ENCODE results near the gene NDNF. TPM values are rescaled to one million over a fixed set of nuclear protein-coding genes. Genes with fewer than 3 reads are reported as not detected.

Gene NDNF
- polyA plus RNA-seq, 3 donors: not detected

DNA sequence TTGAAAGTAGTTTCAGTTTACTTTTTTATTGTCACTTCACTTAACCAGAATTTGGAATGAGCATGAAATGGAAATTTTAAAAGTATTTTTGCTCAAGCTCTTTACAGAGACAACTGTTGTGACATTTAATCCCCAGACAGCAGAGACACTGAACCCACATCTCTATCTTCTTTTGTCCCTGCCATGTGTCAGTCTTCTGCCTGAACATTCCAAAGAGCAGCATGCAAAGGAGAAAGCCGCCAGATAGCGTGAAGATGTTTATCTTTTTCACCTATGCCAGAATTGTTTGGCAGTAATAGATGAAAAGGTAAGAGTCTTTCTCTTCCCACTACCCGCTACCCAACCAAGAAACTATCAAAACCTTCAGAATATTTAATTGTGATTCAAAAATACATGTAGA is 46.8 kb downstream of the NDNF start:
- no peaks in the 10 kb centered on the region for H3K36me3 Mint-ChIP-seq
- no peaks in the 10 kb centered on the region for H3K27me3 ChIP-seq (ENCODE audit: control insufficient read depth in 2 of 2, insufficient read depth in 2 of 2, low read length in 2 of 2)
- intact Hi-C loops (cut with micrococcal nuclease): no loop called here

GRCh38 chr4:121018543-121018942 is 53.8 kb downstream of the NDNF start:
- Mint-ChIP-seq H3K4me3 (no peak overlapping the region), H3K27me3 (ENCODE audit: low read depth in 3 of 3) (peaks cover 2 to 5% (median 3%) of the 10 kb centered on the region in 3 donors), H3K36me3 (no peaks in the 10 kb centered on the region), H3K9me3 (peaks cover 0 to 2% (median 0%) of the 10 kb centered on the region in 7 donors), H3K4me1 (no peaks in the 10 kb centered on the region), H3K27ac (no peak overlapping the region)
- TF ChIP-seq, protein P1, sequence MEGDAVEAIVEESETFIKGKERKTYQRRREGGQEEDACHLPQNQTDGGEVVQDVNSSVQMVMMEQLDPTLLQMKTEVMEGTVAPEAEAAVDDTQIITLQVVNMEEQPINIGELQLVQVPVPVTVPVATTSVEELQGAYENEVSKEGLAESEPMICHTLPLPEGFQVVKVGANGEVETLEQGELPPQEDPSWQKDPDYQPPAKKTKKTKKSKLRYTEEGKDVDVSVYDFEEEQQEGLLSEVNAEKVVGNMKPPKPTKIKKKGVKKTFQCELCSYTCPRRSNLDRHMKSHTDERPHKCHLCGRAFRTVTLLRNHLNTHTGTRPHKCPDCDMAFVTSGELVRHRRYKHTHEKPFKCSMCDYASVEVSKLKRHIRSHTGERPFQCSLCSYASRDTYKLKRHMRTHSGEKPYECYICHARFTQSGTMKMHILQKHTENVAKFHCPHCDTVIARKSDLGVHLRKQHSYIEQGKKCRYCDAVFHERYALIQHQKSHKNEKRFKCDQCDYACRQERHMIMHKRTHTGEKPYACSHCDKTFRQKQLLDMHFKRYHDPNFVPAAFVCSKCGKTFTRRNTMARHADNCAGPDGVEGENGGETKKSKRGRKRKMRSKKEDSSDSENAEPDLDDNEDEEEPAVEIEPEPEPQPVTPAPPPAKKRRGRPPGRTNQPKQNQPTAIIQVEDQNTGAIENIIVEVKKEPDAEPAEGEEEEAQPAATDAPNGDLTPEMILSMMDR (IDR thresholded peaks at IDR 0.05): no peak
- Histone ChIP-seq H2AFZ (ENCODE audit: insufficient read depth, low read depth, low read length, poor library complexity, severe bottlenecking) (no peak overlapping the region), H4K20me1 (ENCODE audit: insufficient read depth, low read length) (no peaks in the 10 kb centered on the region), H3K79me2 (ENCODE audit: insufficient read depth, low read length) (no peaks in the 10 kb centered on the region), H3K27ac (ENCODE audit: low read depth in 1 of 2, low read length in 2 of 2) (no peak overlapping the region), H3K4me2 (replicated peaks; ENCODE audit: extremely low read depth, low read length, poor library complexity, severe bottlenecking) (no peak overlapping the region), H3K9me3 (replicated peaks in 1 of 2; ENCODE audit: control insufficient read depth in 1 of 2, insufficient read depth in 1 of 2, low read length in 2 of 2) (no peaks in the 10 kb centered on the region), H3K27me3 (ENCODE audit: control insufficient read depth in 2 of 2, insufficient read depth in 2 of 2, low read length in 2 of 2) (no peaks in the 10 kb centered on the region), H3K36me3 (replicated peaks in 1 of 2; ENCODE audit: control insufficient read depth in 1 of 2, insufficient read depth in 2 of 2, low read length in 2 of 2) (no peaks in the 10 kb centered on the region), H3K4me3 (replicated peaks in 1 of 3; ENCODE audit: low read depth in 2 of 3, low read length in 3 of 3) (no peak overlapping the region), H3K9ac (ENCODE audit: insufficient read depth, low read length, poor library complexity, severe bottlenecking) (no peak overlapping the region), H3K4me1 (ENCODE audit: control insufficient read depth in 1 of 2, insufficient read depth in 2 of 2, low read length in 2 of 2) (no peaks in the 10 kb centered on the region)
- intact Hi-C loops (cut with micrococcal nuclease): no loop called here
- DNase-seq: no peak
- no CpG with 5 or more reads among the region's 1 CpG for WGBS (ENCODE audit: insufficient coverage)

More for the DNA sequence above, 46.8 kb downstream of the NDNF start:
- H3K79me2 ChIP-seq (ENCODE audit: insufficient read depth, low read length): no peaks in the 10 kb centered on the region
- no peak for DNase-seq
- H3K4me2 ChIP-seq (replicated peaks; ENCODE audit: extremely low read depth, low read length, poor library complexity, severe bottlenecking): no peak overlapping the region
- H4K20me1 ChIP-seq (ENCODE audit: insufficient read depth, low read length): no peaks in the 10 kb centered on the region
- H3K9ac ChIP-seq (ENCODE audit: insufficient read depth, low read length, poor library complexity, severe bottlenecking): no peak overlapping the region
- H3K4me3 ChIP-seq (replicated peaks in 1 of 3; ENCODE audit: low read depth in 2 of 3, low read length in 3 of 3): no peak overlapping the region
- H3K4me3 Mint-ChIP-seq: no peak overlapping the region
- no peaks in the 10 kb centered on the region for H3K36me3 ChIP-seq (replicated peaks in 1 of 2; ENCODE audit: control insufficient read depth in 1 of 2, insufficient read depth in 2 of 2, low read length in 2 of 2)
- H3K9me3 Mint-ChIP-seq: peaks cover 0 to 6% (median 0%) of the 10 kb centered on the region in 7 donors
- H3K9me3 ChIP-seq (replicated peaks in 1 of 2; ENCODE audit: control insufficient read depth in 1 of 2, insufficient read depth in 1 of 2, low read length in 2 of 2): no peaks in the 10 kb centered on the region
- H2AFZ ChIP-seq (ENCODE audit: insufficient read depth, low read depth, low read length, poor library complexity, severe bottlenecking): no peak overlapping the region
- H3K4me1 Mint-ChIP-seq: peaks cover 2% of the 10 kb centered on the region
- TF ChIP-seq, protein P1 (IDR thresholded peaks at IDR 0.05): no peak
- H3K27ac Mint-ChIP-seq: no peak overlapping the region
- peaks cover 1 to 5% (median 2%) of the 10 kb centered on the region in 3 donors for H3K27me3 Mint-ChIP-seq (ENCODE audit: low read depth in 3 of 3)
- H3K4me1 ChIP-seq (ENCODE audit: control insufficient read depth in 1 of 2, insufficient read depth in 2 of 2, low read length in 2 of 2): no peaks in the 10 kb centered on the region
- H3K27ac ChIP-seq (ENCODE audit: low read depth in 1 of 2, low read length in 2 of 2): no peak overlapping the region
- WGBS (ENCODE audit: insufficient coverage): no CpG with 5 or more reads among the region's 3 CpGs
